H9 (cell line): ENCODE data around the gene FAM53B. TPM values are rescaled to one million over a fixed set of nuclear protein-coding genes. Genes with fewer than 3 reads are reported as not detected.

Experiments
- DNase-seq: peaks from one replicate; pipeline ENCODE4 v3.0.0-alpha.2; 2017
- H2AFZ ChIP-seq: one replicate; pipeline ENCODE4 v1.6.1; 2013; ENCODE audit warnings: mild to moderate bottlenecking, low read length, control low read depth, moderate library complexity
- H2AK5ac ChIP-seq: 2 replicates; pipeline ENCODE4 v1.6.1; 2013; ENCODE audit warnings: low read length, control low read depth, mixed read lengths; ENCODE audit not compliant: insufficient read length
- H2BK120ac ChIP-seq: one replicate; pipeline ENCODE4 v1.6.1; 2013; ENCODE audit warnings: low read depth, mild to moderate bottlenecking, low read length, control low read depth, inconsistent platforms; ENCODE audit not compliant: poor library complexity, severe bottlenecking
- H2BK12ac ChIP-seq: 2 replicates; pipeline ENCODE4 v1.6.1; 2013; ENCODE audit warnings: low read length, control low read depth, mixed read lengths, low read depth; ENCODE audit not compliant: insufficient read length
- H2BK15ac ChIP-seq: 2 replicates; pipeline ENCODE4 v1.6.1; 2013; ENCODE audit warnings: low read depth, low read length, control low read depth
- H2BK20ac ChIP-seq: one replicate; pipeline ENCODE4 v1.6.1; 2013; ENCODE audit warnings: low read depth, mild to moderate bottlenecking, low read length, control low read depth, inconsistent platforms; ENCODE audit not compliant: poor library complexity, severe bottlenecking
- H2BK5ac ChIP-seq: 2 replicates; pipeline ENCODE4 v1.6.1; 2013; ENCODE audit warnings: low read length, control low read depth, mixed read lengths; ENCODE audit not compliant: insufficient read length
- H3K14ac ChIP-seq: 2 replicates; pipeline ENCODE4 v1.6.1; 2013; ENCODE audit warnings: low read length, control low read depth; ENCODE audit not compliant: insufficient read depth
- H3K18ac ChIP-seq: 2 replicates; pipeline ENCODE4 v1.6.1; 2013; ENCODE audit warnings: low read depth, mild to moderate bottlenecking, mixed read lengths, low read length, control low read depth; ENCODE audit not compliant: insufficient read length
- H3K23ac ChIP-seq: 2 replicates; pipeline ENCODE4 v1.6.1; 2013; ENCODE audit warnings: low read length, control low read depth, mixed read lengths, low read depth; ENCODE audit not compliant: insufficient read length
- H3K23me2 ChIP-seq: 2 replicates; pipeline ENCODE4 v1.6.1; 2013; ENCODE audit warnings: low read depth, mild to moderate bottlenecking, mixed read lengths, low read length, control low read depth; ENCODE audit not compliant: insufficient read length, poor library complexity, severe bottlenecking
- H3K27ac ChIP-seq: 2 replicates; pipeline ENCODE4 v1.5.1; 2013; ENCODE audit warnings: low read length, control low read depth, mixed read lengths, low read depth; ENCODE audit not compliant: insufficient read length
- H3K27me3 ChIP-seq: 2 replicates; pipeline ENCODE4 v1.6.1; 2013; ENCODE audit warnings: low read length, control low read depth, inconsistent platforms; ENCODE audit not compliant: insufficient read depth
- H3K4ac ChIP-seq: 2 replicates; pipeline ENCODE4 v1.6.1; 2013; ENCODE audit warnings: low read depth, mild to moderate bottlenecking, control low read depth, inconsistent platforms, low read length, moderate library complexity
- H3K4me1 ChIP-seq: 2 replicates; pipeline ENCODE4 v1.6.1; 2013; ENCODE audit warnings: low read length, control low read depth, inconsistent platforms; ENCODE audit not compliant: insufficient read depth
- H3K4me2 ChIP-seq: 2 replicates; pipeline ENCODE4 v1.6.1; 2013; ENCODE audit warnings: low read length, control low read depth, mixed read lengths; ENCODE audit not compliant: insufficient read length, insufficient read depth
- H3K56ac ChIP-seq: 2 replicates; pipeline ENCODE4 v1.6.1; 2013; ENCODE audit warnings: low read depth, mild to moderate bottlenecking, mixed read lengths, low read length, control low read depth; ENCODE audit not compliant: insufficient read length
- H3K79me1 ChIP-seq: 2 replicates; pipeline ENCODE4 v1.6.1; 2013; ENCODE audit warnings: low read depth, mild to moderate bottlenecking, moderate library complexity, low read length, control low read depth, inconsistent platforms; ENCODE audit not compliant: insufficient read depth, poor library complexity, severe bottlenecking
- H3K79me2 ChIP-seq: 2 replicates; pipeline ENCODE4 v1.6.1; 2013; ENCODE audit warnings: low read length, control low read depth, inconsistent platforms; ENCODE audit not compliant: insufficient read depth
- H3K9ac ChIP-seq: 2 replicates; pipeline ENCODE4 v1.6.1; 2013; ENCODE audit warnings: low read length, control low read depth, mixed read lengths; ENCODE audit not compliant: insufficient read length; ENCODE audit errors: extremely low read depth
- H3K9me3 ChIP-seq: one replicate; pipeline ENCODE4 v1.6.1; 2013; ENCODE audit warnings: low read depth, low read length, inconsistent platforms; ENCODE audit not compliant: control insufficient read depth
- H3T11ph ChIP-seq: one replicate; pipeline ENCODE4 v1.6.1; 2013; ENCODE audit warnings: mild to moderate bottlenecking, low read length, control low read depth, inconsistent platforms
- H4K20me1 ChIP-seq: one replicate; pipeline ENCODE4 v1.6.1; 2013; ENCODE audit not compliant: control insufficient read depth, insufficient read length, insufficient read depth
- H4K5ac ChIP-seq: 2 replicates; pipeline ENCODE4 v1.6.1; 2013; ENCODE audit warnings: low read depth, mild to moderate bottlenecking, mixed read lengths, low read length, control low read depth; ENCODE audit not compliant: insufficient read length
- H4K8ac ChIP-seq: replicated peaks from 2 replicates; pipeline ENCODE4 v1.6.1; 2013; ENCODE audit warnings: low read length, control low read depth, mixed read lengths, low read depth; ENCODE audit not compliant: insufficient read length
- H4K91ac ChIP-seq: 2 replicates; pipeline ENCODE4 v1.6.1; 2013; ENCODE audit warnings: low read depth, mild to moderate bottlenecking, moderate library complexity, mixed read lengths, low read length, control low read depth; ENCODE audit not compliant: insufficient read length
- H3K27ac Mint-ChIP-seq, 3 experiments: 2 replicates in 2 of 3; 3 replicates in 1 of 3; pipeline ENCODE4 v1.8.0; 2020 to 2021; ENCODE audit warnings: mixed read lengths in 3 of 3, mild to moderate bottlenecking in 1 of 3, moderate library complexity in 1 of 3
- H3K27me3 Mint-ChIP-seq: 2 replicates; pipeline ENCODE4 v1.8.0; 2021; ENCODE audit warnings: low read depth, mild to moderate bottlenecking, moderate library complexity, mixed read lengths
- H3K36me3 Mint-ChIP-seq, 3 experiments: 2 replicates in 2 of 3; 3 replicates in 1 of 3; pipeline ENCODE4 v1.8.0; 2020 to 2021; ENCODE audit warnings: low read depth in 3 of 3, mixed read lengths in 3 of 3; ENCODE audit not compliant: insufficient read depth in 1 of 3
- H3K4me1 Mint-ChIP-seq, 2 experiments: 2 replicates each; pipeline ENCODE4 v1.8.0; 2020; ENCODE audit warnings: mixed read lengths in 2 of 2
- H3K4me3 Mint-ChIP-seq, 2 experiments: 2 replicates in 1 of 2; 3 replicates in 1 of 2; pipeline ENCODE4 v1.8.0; 2020 to 2021; ENCODE audit warnings: mild to moderate bottlenecking in 2 of 2, mixed read lengths in 2 of 2, moderate library complexity in 1 of 2
- H3K9me3 Mint-ChIP-seq, 2 experiments: 2 replicates in 1 of 2; 3 replicates in 1 of 2; pipeline ENCODE4 v1.8.0; 2020; ENCODE audit warnings: mild to moderate bottlenecking in 2 of 2, mixed read lengths in 2 of 2, moderate library complexity in 1 of 2
- whole genome bisulfite sequencing: extraction: QIAGEN DNeasy Blood & Tissue Kit; methylation state at CpG from one replicate; pipeline ENCODE4 v1.1.7; 2013; ENCODE audit warnings: missing lambda C conversion rate, low lambda C conversion rate, mixed read lengths; ENCODE audit not compliant: insufficient read length; ENCODE audit errors: extremely low coverage; 5-methylcytosine and 5-hydroxymethylcytosine counted together
- total RNA-seq: library from RNA; stranded (reverse); gene quantifications from 2 replicates; pipeline ENCODE4 v1.2.1, GENCODE V29; 2021
- TF ChIP-seq, protein P1 (sequence below): fragments of 200-600 bp; sonication (generic); conservative IDR thresholded peaks from 3 replicates; pipeline ENCODE4 v1.8.0; 2021; ENCODE audit warnings: antibody characterized with exemption, mild to moderate bottlenecking

Gene FAM53B
- total RNA-seq, 1 experiment from 2014 or later, result 11.5 TPM

DNA sequence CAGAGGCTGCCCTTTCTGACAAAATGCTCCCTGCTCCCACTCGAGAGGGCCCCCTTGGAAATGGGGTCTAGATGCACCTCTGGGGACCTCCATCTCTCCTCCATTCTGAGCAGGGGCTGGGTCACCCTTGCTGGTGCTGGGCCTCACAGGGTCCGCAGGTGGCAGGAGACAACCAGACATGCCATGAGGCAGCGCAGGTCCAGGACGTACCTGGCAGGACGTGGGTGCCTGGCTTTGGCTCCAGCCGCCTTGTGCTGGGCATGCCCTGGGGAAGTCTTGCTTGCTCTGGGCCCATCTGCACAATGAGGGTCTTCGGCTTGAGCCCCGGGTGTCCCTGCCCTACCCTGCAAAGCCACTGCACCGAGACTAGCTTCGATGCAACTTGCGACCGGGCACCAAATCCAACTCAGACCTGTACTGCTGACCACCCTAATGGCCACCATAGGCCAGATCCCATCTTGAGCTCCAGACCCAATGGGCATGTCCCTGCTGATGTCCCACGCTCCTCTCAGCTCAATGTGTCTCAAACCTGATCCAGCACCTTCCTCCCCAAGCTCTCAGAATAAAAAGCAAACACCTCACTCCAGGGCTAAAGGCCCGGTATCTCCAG, 107.0 kb downstream of the FAM53B start:
- DNase-seq, result no peak
- Mint-ChIP-seq H3K9me3 (0 out of 5 replicates have a peak, but pooled peaks cover 0 to 3% of the 10 kb centered on the region in 2 experiments), H3K4me1 (peaks cover 3 to 4% of the 10 kb centered on the region in 2 experiments; a peak in 1 of 4 replicates), H3K27me3 (no peaks in the 10 kb centered on the region), H3K4me3 (no peak overlapping the region), H3K27ac (peak overlapping the region in 1 of 3 experiments; percentile 23; a peak in 1 of 7 replicates), H3K36me3 (peaks cover 0 to 7% (median 4%) of the 10 kb centered on the region in 3 experiments; a peak in 5 of 7 replicates)
- no peak overlapping the region for H3K27ac ChIP-seq
- no peak overlapping the region for H2AK5ac ChIP-seq
- H2AFZ ChIP-seq, result no peak overlapping the region
- no peak overlapping the region for H4K8ac ChIP-seq
- H3K4ac ChIP-seq, result no peak overlapping the region
- TF ChIP-seq, protein P1, sequence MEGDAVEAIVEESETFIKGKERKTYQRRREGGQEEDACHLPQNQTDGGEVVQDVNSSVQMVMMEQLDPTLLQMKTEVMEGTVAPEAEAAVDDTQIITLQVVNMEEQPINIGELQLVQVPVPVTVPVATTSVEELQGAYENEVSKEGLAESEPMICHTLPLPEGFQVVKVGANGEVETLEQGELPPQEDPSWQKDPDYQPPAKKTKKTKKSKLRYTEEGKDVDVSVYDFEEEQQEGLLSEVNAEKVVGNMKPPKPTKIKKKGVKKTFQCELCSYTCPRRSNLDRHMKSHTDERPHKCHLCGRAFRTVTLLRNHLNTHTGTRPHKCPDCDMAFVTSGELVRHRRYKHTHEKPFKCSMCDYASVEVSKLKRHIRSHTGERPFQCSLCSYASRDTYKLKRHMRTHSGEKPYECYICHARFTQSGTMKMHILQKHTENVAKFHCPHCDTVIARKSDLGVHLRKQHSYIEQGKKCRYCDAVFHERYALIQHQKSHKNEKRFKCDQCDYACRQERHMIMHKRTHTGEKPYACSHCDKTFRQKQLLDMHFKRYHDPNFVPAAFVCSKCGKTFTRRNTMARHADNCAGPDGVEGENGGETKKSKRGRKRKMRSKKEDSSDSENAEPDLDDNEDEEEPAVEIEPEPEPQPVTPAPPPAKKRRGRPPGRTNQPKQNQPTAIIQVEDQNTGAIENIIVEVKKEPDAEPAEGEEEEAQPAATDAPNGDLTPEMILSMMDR, result no peak
- no peaks in the 10 kb centered on the region for H3K27me3 ChIP-seq
- H2BK120ac ChIP-seq, result no peak overlapping the region
- H3K4me2 ChIP-seq, result no peak overlapping the region
- no peak overlapping the region for H4K91ac ChIP-seq
- H3K4me1 ChIP-seq, result no peaks in the 10 kb centered on the region
- H2BK12ac ChIP-seq, result no peak overlapping the region
- H4K5ac ChIP-seq, result no peak overlapping the region
- H3K9me3 ChIP-seq, result no peaks in the 10 kb centered on the region
- no peak overlapping the region for H3T11ph ChIP-seq
- no CpG with 5 or more reads among the region's 14 CpGs for WGBS
- no peak overlapping the region; the same call in 1 of the 2 replicates for H3K14ac ChIP-seq
- no peaks in the 10 kb centered on the region for H3K79me1 ChIP-seq
- no peak overlapping the region for H3K9ac ChIP-seq
- H3K23ac ChIP-seq, result no peak overlapping the region
- no peak overlapping the region for H3K56ac ChIP-seq
- H3K79me2 ChIP-seq, result 0 out of 2 replicates have a peak, but pooled peaks cover 3% of the 10 kb centered on the region
- H2BK5ac ChIP-seq, result no peak overlapping the region
- no peak overlapping the region for H2BK15ac ChIP-seq
- no peak overlapping the region for H3K18ac ChIP-seq
- no peaks in the 10 kb centered on the region for H4K20me1 ChIP-seq
- H3K23me2 ChIP-seq, result no peaks in the 10 kb centered on the region
- H2BK20ac ChIP-seq, result no peak overlapping the region
